ENCODE measurements around the gene PSMB4. TPM values are rescaled to one million over a fixed set of nuclear protein-coding genes. Genes with fewer than 3 reads are reported as not detected.
A peak's percentile ranks its signal among the peaks of the same experiment; 100 is the strongest.

The PSMB4 gene
- total and polyA plus RNA-seq, 2 experiments from 2014 or later = 348 to 417 TPM

GRCh38 chr1:151401125-151401788, 1.9 kb downstream of the PSMB4 start:
- Histone ChIP-seq H3K36me3 (ENCODE audit: insufficient read depth) (peaks cover 42% of the 10 kb centered on the region), H2AFZ (no peak overlapping the region), H3F3A (replicated peaks; ENCODE audit: low read depth) (peaks cover 38% of the 10 kb centered on the region), H3K79me2 (replicated peaks; ENCODE audit: insufficient read depth) (peaks cover 20% of the 10 kb centered on the region), H3K9me2 (ENCODE audit: insufficient read depth) (no peaks in the 10 kb centered on the region), H3K4me2 (0 out of 2 replicates have a peak overlapping the region, but pooled peaks have one; percentile 94), H3K27me3 (ENCODE audit: insufficient read depth) (no peaks in the 10 kb centered on the region), H3K4me1 (ENCODE audit: insufficient read depth) (peaks cover 5% of the 10 kb centered on the region), H4K20me1 (replicated peaks; ENCODE audit: insufficient read depth) (peaks cover 35% of the 10 kb centered on the region), H3K4me3 (no peak overlapping the region), H3K27ac (ENCODE audit: low read depth) (peak overlapping the region; percentile 60; the same call in 1 of the 2 replicates)
- Mint-ChIP-seq H3K9me3 (no peaks in the 10 kb centered on the region), H3K4me1 (peaks cover 5% of the 10 kb centered on the region), H3K27ac (0 out of 2 replicates have a peak overlapping the region, but pooled peaks have one; percentile 97), H3K27me3 (ENCODE audit: insufficient read depth, low read depth, poor library complexity) (peaks cover 16% of the 10 kb centered on the region), H3K36me3 (ENCODE audit: low read depth) (peaks cover 52% of the 10 kb centered on the region), H3K4me3 (peak overlapping the region; percentile 93)
- ATAC-seq (no peak), DNase-seq (ENCODE audit: low spot score) (no peak)
- TF ChIP-seq ZNF114 (CRISPR knock-in tag; IDR thresholded peaks at IDR 0.05) (no peak), POLR2AphosphoS5 (IDR thresholded peaks at IDR 0.05; ENCODE audit: low read depth) (no peak), JUNB (IDR thresholded peaks at IDR 0.05; ENCODE audit: unreplicated experiment) (no peak)

GRCh38 chr1:151401860-151402259, 2.5 kb downstream of the PSMB4 start:
- H3K27me3 ChIP-seq (ENCODE audit: insufficient read depth) = no peaks in the 10 kb centered on the region
- peaks cover 5% of the 10 kb centered on the region for H3K4me1 ChIP-seq (ENCODE audit: insufficient read depth)
- Mint-ChIP-seq H3K27me3 (ENCODE audit: insufficient read depth, low read depth, poor library complexity) (peaks cover 16% of the 10 kb centered on the region), H3K36me3 (ENCODE audit: low read depth) (peaks cover 58% of the 10 kb centered on the region), H3K9me3 (no peaks in the 10 kb centered on the region), H3K4me3 (no peak overlapping the region), H3K27ac (no peak overlapping the region), H3K4me1 (peaks cover 5% of the 10 kb centered on the region)
- TF ChIP-seq ZNF331 (CRISPR knock-in tag; IDR thresholded peaks at IDR 0.05; ENCODE audit: low read depth) (no peak), REST (IDR thresholded peaks at IDR 0.05; ENCODE audit: unreplicated experiment) (no peak), ZNF114 (CRISPR knock-in tag; IDR thresholded peaks at IDR 0.05) (no peak)
- no peaks in the 10 kb centered on the region for H3K9me2 ChIP-seq (ENCODE audit: insufficient read depth)
- no peak overlapping the region for H3K4me3 ChIP-seq
- H4K20me1 ChIP-seq (replicated peaks; ENCODE audit: insufficient read depth) = peaks cover 35% of the 10 kb centered on the region
- DNase-seq (ENCODE audit: low spot score) (no peak), ATAC-seq (no peak)
- peak overlapping the region; percentile 60 for H3K27ac ChIP-seq (ENCODE audit: low read depth)
- H2AFZ ChIP-seq = no peak overlapping the region
- peaks cover 20% of the 10 kb centered on the region for H3K79me2 ChIP-seq (replicated peaks; ENCODE audit: insufficient read depth)
- H3K36me3 ChIP-seq (ENCODE audit: insufficient read depth) = peaks cover 48% of the 10 kb centered on the region
- H3K4me2 ChIP-seq = no peak overlapping the region
- H3F3A ChIP-seq (replicated peaks; ENCODE audit: low read depth) = peaks cover 38% of the 10 kb centered on the region

GRCh38 chr1:151402764-151403163, 3.4 kb downstream of the PSMB4 start:
- Histone ChIP-seq H3K4me1 (ENCODE audit: insufficient read depth) (peaks cover 5% of the 10 kb centered on the region), H3K79me2 (replicated peaks; ENCODE audit: insufficient read depth) (peaks cover 20% of the 10 kb centered on the region), H3K9me2 (ENCODE audit: insufficient read depth) (no peaks in the 10 kb centered on the region), H3K27me3 (ENCODE audit: insufficient read depth) (no peaks in the 10 kb centered on the region), H3K4me3 (no peak overlapping the region), H3K4me2 (no peak overlapping the region), H2AFZ (no peak overlapping the region), H4K20me1 (replicated peaks; ENCODE audit: insufficient read depth) (peaks cover 35% of the 10 kb centered on the region), H3F3A (replicated peaks; ENCODE audit: low read depth) (peaks cover 38% of the 10 kb centered on the region), H3K27ac (ENCODE audit: low read depth) (peak overlapping the region; percentile 60; the same call in 1 of the 2 replicates), H3K36me3 (ENCODE audit: insufficient read depth) (peaks cover 56% of the 10 kb centered on the region)
- Mint-ChIP-seq H3K4me1 (peaks cover 5% of the 10 kb centered on the region), H3K4me3 (no peak overlapping the region), H3K9me3 (no peaks in the 10 kb centered on the region), H3K27me3 (ENCODE audit: insufficient read depth, low read depth, poor library complexity) (peaks cover 16% of the 10 kb centered on the region), H3K36me3 (ENCODE audit: low read depth) (peaks cover 67% of the 10 kb centered on the region), H3K27ac (no peak overlapping the region)
- ATAC-seq = no peak
- DNase-seq (ENCODE audit: low spot score) = no peak
- no peak for TF ChIP-seq NANOG (IDR thresholded peaks at IDR 0.05; ENCODE audit: borderline replicate concordance)
- TF ChIP-seq REST (IDR thresholded peaks at IDR 0.05; ENCODE audit: unreplicated experiment) = no peak
- no peak for TF ChIP-seq JUNB (IDR thresholded peaks at IDR 0.05; ENCODE audit: unreplicated experiment)
- no peak for TF ChIP-seq CREB1 (CRISPR knock-in tag; IDR thresholded peaks at IDR 0.05; ENCODE audit: low read depth)
- TF ChIP-seq ZNF114 (CRISPR knock-in tag; IDR thresholded peaks at IDR 0.05) = no peak
- TF ChIP-seq POLR2AphosphoS5 (IDR thresholded peaks at IDR 0.05; ENCODE audit: low read depth) = no peak

Measured in GM23338 (cell line).